A549 (cell line): ENCODE measurements around the gene ATP11A. TPM values are rescaled to one million over a fixed set of nuclear protein-coding genes. Genes with fewer than 3 reads are reported as not detected.

Source experiments
- ATAC-seq, 2 experiments: fragments of 200-7000 bp in 1 of 2; fragments of >200 bp in 1 of 2; cut with Nextera tagmentation in 1 of 2; cut with Tn5 transposase in 1 of 2; 3 replicates each; pipeline versions ENCODE4 v1.8.0 to v1.9.1; 2018 to 2020; ENCODE audit warnings: mild to moderate bottlenecking in 1 of 2, moderate library complexity in 1 of 2
- CTCF ChIA-PET: fragments of 300-600 bp; sonication (Branson Sonifier 250); formaldehyde crosslinking; extraction: SDS; loops from one replicate; lab custom pipeline; 2021; ENCODE audit warnings: antibody characterized with exemption, inconsistent platforms; lab: Yijun Ruan, JAX
- POLR2A ChIA-PET: fragments of 350-600 bp; formaldehyde crosslinking; extraction: SDS; loops from one replicate; lab custom pipeline; 2021; ENCODE audit warnings: antibody characterized with exemption, inconsistent platforms; lab: Yijun Ruan, JAX
- DNase-seq, 2 experiments: peaks; one replicate each; pipeline versions ENCODE4 v3.0.0 to v3.0.0-alpha.2; 2011 to 2016; ENCODE audit warnings: low read depth in 1 of 2, low spot score in 1 of 2
- FAIRE-seq: peaks from 2 replicates; lab custom pipeline; 2011; peaks lifted over from hg19 to GRCh38; lab: Jason Lieb, UNC
- H3K27ac ChIP-seq, 2 experiments: fragments of >200 bp; sonication (Bioruptor Twin); formaldehyde crosslinking; 3 replicates each; pipeline ENCODE4 v1.5.1; 2016 to 2017
- H3K4me1 ChIP-seq: fragments of >200 bp; sonication (Bioruptor Twin); formaldehyde crosslinking; 3 replicates; pipeline ENCODE4 v1.6.1; 2016
- H3K4me2 ChIP-seq: fragments of >200 bp; sonication (Bioruptor Twin); formaldehyde crosslinking; 3 replicates; pipeline ENCODE4 v1.6.1; 2016
- H3K4me3 ChIP-seq: fragments of >200 bp; sonication (Bioruptor Twin); formaldehyde crosslinking; 3 replicates; pipeline ENCODE4 v1.5.1; 2016
- H3K9me3 ChIP-seq: fragments of >200 bp; sonication (Bioruptor Twin); formaldehyde crosslinking; 3 replicates; pipeline ENCODE4 v1.6.1; 2016
- CBX8 ChIP-seq: fragments of 200-600 bp; sonication (generic); IDR thresholded peaks from 2 replicates; pipeline ENCODE4 v1.6.1; 2016
- CHD4 ChIP-seq: fragments of 200-600 bp; sonication (generic); IDR thresholded peaks from 2 replicates; pipeline ENCODE4 v1.6.1; 2016; ENCODE audit warnings: antibody characterized with exemption, mild to moderate bottlenecking, borderline replicate concordance
- EHMT2 ChIP-seq: fragments of 200-600 bp; sonication (generic); IDR thresholded peaks from 2 replicates; pipeline ENCODE4 v1.6.1; 2016; ENCODE audit warnings: antibody characterized with exemption, low read depth, mild to moderate bottlenecking, moderate library complexity
- ELK1 ChIP-seq: fragments of 150-350 bp; IDR thresholded peaks from 2 replicates; pipeline ENCODE4 v1.6.1; 2014; ENCODE audit warnings: low read depth, mild to moderate bottlenecking, low read length
- EP300 ChIP-seq, 2 experiments: fragments of >200 bp; sonication (Bioruptor Twin); formaldehyde crosslinking; IDR thresholded peaks; 2 replicates in 1 of 2; 3 replicates in 1 of 2; pipeline ENCODE4 v1.6.1; 2016 to 2017
- FOXS1 ChIP-seq: fragments of 250-450 bp; sonication (Bioruptor Pico); IDR thresholded peaks from 2 replicates; pipeline ENCODE4 v1.5.0; 2020; ENCODE audit warnings: mild to moderate bottlenecking, moderate library complexity
- HES2 ChIP-seq: fragments of >200 bp; sonication (Bioruptor Twin); formaldehyde crosslinking; IDR thresholded peaks from 2 replicates; pipeline ENCODE4 v1.6.1; 2016
- HEYL ChIP-seq: fragments of 250-450 bp; sonication (Bioruptor Pico); IDR thresholded peaks from 2 replicates; pipeline ENCODE4 v1.8.0; 2021; ENCODE audit warnings: mild to moderate bottlenecking, moderate library complexity
- HOXA7 ChIP-seq: fragments of 250-450 bp; sonication (Bioruptor Pico); IDR thresholded peaks from 2 replicates; pipeline ENCODE4 v1.5.0; 2020; ENCODE audit warnings: mild to moderate bottlenecking, moderate library complexity
- MAFK ChIP-seq: fragments of 450-650 bp; IDR thresholded peaks from 2 replicates; pipeline ENCODE4 v1.6.1; 2014; ENCODE audit not compliant: partially characterized antibody
- NPAS2 ChIP-seq: fragments of 250-450 bp; sonication (Bioruptor Pico); IDR thresholded peaks from 2 replicates; pipeline ENCODE4 v1.8.0; 2022; ENCODE audit warnings: mild to moderate bottlenecking, moderate library complexity, borderline replicate concordance
- NR3C1 ChIP-seq: fragments of >200 bp; sonication (Bioruptor Twin); formaldehyde crosslinking; IDR thresholded peaks from 3 replicates; pipeline ENCODE4 v1.6.1; 2017
- RAD21 ChIP-seq, 2 experiments: fragments of >200 bp in 1 of 2; sonication (Bioruptor Twin) in 1 of 2; formaldehyde crosslinking in 1 of 2; IDR thresholded peaks in 1 of 2; conservative IDR thresholded peaks in 1 of 2; 2 replicates in 1 of 2; 3 replicates in 1 of 2; pipeline ENCODE4 v1.6.1; 2012 to 2018; ENCODE audit warnings: inconsistent platforms in 1 of 2
- RARB ChIP-seq: fragments of 250-450 bp; sonication (Bioruptor Pico); IDR thresholded peaks from 2 replicates; pipeline ENCODE4 v1.8.0; 2021; ENCODE audit warnings: mild to moderate bottlenecking, moderate library complexity
- RCOR1 ChIP-seq: fragments of 150-350 bp; IDR thresholded peaks from 2 replicates; pipeline ENCODE4 v1.6.1; 2014; ENCODE audit warnings: antibody characterized with exemption, low read length, low read depth
- RNF2 ChIP-seq: fragments of 200-600 bp; sonication (generic); IDR thresholded peaks from 2 replicates; pipeline ENCODE4 v1.6.1; 2016; ENCODE audit warnings: low read depth, mild to moderate bottlenecking, antibody characterized with exemption, moderate library complexity, borderline replicate concordance
- SMC3 ChIP-seq: fragments of >200 bp; sonication (Bioruptor Twin); formaldehyde crosslinking; IDR thresholded peaks from 3 replicates; pipeline ENCODE4 v1.6.1; 2018; ENCODE audit warnings: inconsistent platforms
- SREBF2 ChIP-seq: fragments of 450-650 bp; IDR thresholded peaks from 2 replicates; pipeline ENCODE4 v1.6.1; 2014; ENCODE audit warnings: mild to moderate bottlenecking, moderate library complexity
- ZSCAN20 ChIP-seq: fragments of 250-450 bp; sonication (Bioruptor Pico); IDR thresholded peaks from 2 replicates; pipeline ENCODE4 v1.8.0; 2022; ENCODE audit warnings: mild to moderate bottlenecking, moderate library complexity
- WGBS: methylation state at CpG from one replicate; pipeline ENCODE4 v1.1.6; 2017; ENCODE audit errors: missing lambda C conversion rate; 5-methylcytosine and 5-hydroxymethylcytosine counted together
- polyA plus RNA-seq, 4 experiments: library from polyadenylated mRNA; depleted of rRNA in 3 of 4; stranded (reverse); fragments of >200 nt; fragmentation: RNase III in 1 of 4; extraction: RNeasy Plus Mini Kit Qiagen cat#74134 plus additional on column Dnase treatment in 1 of 4; gene quantifications; 2 replicates in 3 of 4; 3 replicates in 1 of 4; pipeline ENCODE4 v1.2.3, GENCODE V29; 2011 to 2017

The ATP11A gene
- polyA plus RNA-seq, 2 of the 4 experiments (the other 2 are of a cell fraction): 4.1 to 8.0 TPM

- no peak for TF ChIP-seq NR3C1
- no peak for TF ChIP-seq RNF2
- no peak for TF ChIP-seq EHMT2
These were observed 207.7 kb downstream of the ATP11A start (continued) for GRCh38 chr13:112897603-112897955.

- CTCF ChIA-PET: interaction anchor here (0.6 kb wide), 1 partner anchor 348 kb away, joined by 3 read pairs; no protein-coding TSS in a partner anchor
These were observed 208.2 kb downstream of the ATP11A start for GRCh38 chr13:112897956-112898620.

GRCh38 chr13:112898621-112899280 is 208.9 kb downstream of the ATP11A start:
- WGBS: 80% methylated on average over 9 of the region's 26 CpGs
- no peak overlapping the region for H3K27ac ChIP-seq
- no peak for FAIRE-seq
- H3K9me3 ChIP-seq: no peaks in the 10 kb centered on the region
- DNase-seq: no peak
- ChIA-PET CTCF (interaction anchor here (0.6 kb wide), 1 partner anchor 349 kb away, joined by 3 read pairs; no protein-coding TSS in a partner anchor), POLR2A (no interaction called here)
- peaks cover under 1% of the 10 kb centered on the region for H3K4me1 ChIP-seq
- H3K4me3 ChIP-seq: no peak overlapping the region
- TF ChIP-seq RAD21 (conservative IDR thresholded peaks at IDR 0.05 in 1 of 2, IDR thresholded peaks at IDR 0.05 in 1 of 2) (no peak), MAFK (no peak), RARB (CRISPR knock-in tag) (no peak), EP300 (IDR thresholded peaks at IDR 0.05) (no peak), SREBF2 (no peak), CHD4 (no peak), SMC3 (no peak), ELK1 (no peak), HEYL (CRISPR knock-in tag) (no peak), HOXA7 (CRISPR knock-in tag) (no peak), NPAS2 (CRISPR knock-in tag) (no peak), ZSCAN20 (CRISPR knock-in tag) (no peak), RCOR1 (no peak), HES2 (no peak)
- no peak for ATAC-seq
- no peak overlapping the region for H3K4me2 ChIP-seq

More at GRCh38 chr13:112897956-112898620, 208.2 kb downstream of the ATP11A start:
- no peak overlapping the region for H3K4me3 ChIP-seq
- DNase-seq: no peak
- no peak for FAIRE-seq
- ATAC-seq: no peak
- WGBS: 88% methylated on average over 13 of the region's 39 CpGs
- H3K4me2 ChIP-seq: no peak overlapping the region
- POLR2A ChIA-PET: no interaction called here
- H3K27ac ChIP-seq: no peak overlapping the region
- no peak for TF ChIP-seq FOXS1
- no peak for TF ChIP-seq CBX8
- TF ChIP-seq HEYL (CRISPR knock-in tag): no peak
- TF ChIP-seq, all 56 proteins: peak for 0
- Histone ChIP-seq H3K4me1 (peaks cover 8% of the 10 kb centered on the region), H3K9me3 (no peaks in the 10 kb centered on the region)
